ENCODE data around the gene DPM1. TPM values are rescaled to one million over a fixed set of nuclear protein-coding genes. Genes with fewer than 3 reads are reported as not detected.

Gene DPM1
- total RNA-seq, 1 experiment from 2014 or later: 59.2 TPM

Other genes with a start within 250 kb of the DPM1 start
- 18.9 and 24.5 TPM in 2 replicates for gene PARD6B, start 227.0 kb downstream of the DPM1 start, total RNA-seq (2014; rRNA removed; shearing (Covaris generic))
- gene BCAS4, start 163.5 kb downstream of the DPM1 start, total RNA-seq (2014; rRNA removed; shearing (Covaris generic)): 17.6 and 19.3 TPM in 2 replicates
- gene ADNP, start 27.1 kb downstream of the DPM1 start, total RNA-seq (2014; rRNA removed; shearing (Covaris generic)): 23.5 and 40.5 TPM in 2 replicates
- gene MOCS3, start 286 bp upstream of the DPM1 start, total RNA-seq (2014; rRNA removed; shearing (Covaris generic)): 9.1 and 9.3 TPM in 2 replicates
- 116 and 174 TPM in 2 replicates for gene KCNG1, start 64.6 kb upstream of the DPM1 start, total RNA-seq (2014; rRNA removed; shearing (Covaris generic))

Measured in H7 (cell line).